ENCODE results near the gene POTEH.
"Not testable (repeated sequence)": the region's sequence is repeated elsewhere in the genome, so short reads cannot be mapped to it uniquely, and the experiment has no call there.

Gene POTEH

GRCh38 chr22:15738157-15738908 is 48.5 kb downstream of the POTEH start:
- not testable (repeated sequence) for DNase-seq

- DNase-seq: not testable (repeated sequence)
Observed at GRCh38 chr22:15738909-15739391, 49.1 kb downstream of the POTEH start.

- DNase-seq: not testable (repeated sequence)
Observed at GRCh38 chr22:15747636-15748323, 58.0 kb downstream of the POTEH start.

- not testable (repeated sequence) for DNase-seq
Observed at GRCh38 chr22:15749181-15749970, 59.5 kb downstream of the POTEH start.

- not testable (repeated sequence) for DNase-seq
Observed at GRCh38 chr22:15759443-15760097, 69.7 kb downstream of the POTEH start.

GRCh38 chr22:15760388-15761150 is 70.7 kb downstream of the POTEH start:
- not testable (repeated sequence) for DNase-seq

- not testable (repeated sequence) for DNase-seq
Observed at GRCh38 chr22:15761151-15761777, 71.4 kb downstream of the POTEH start.

GRCh38 chr22:15763559-15763958 is 73.7 kb downstream of the POTEH start:
- not testable (repeated sequence) for DNase-seq

Measured in Kasumi-1 (cell line).